GM19025 (cell line): ENCODE measurements around the gene HCRT.
"Not testable (repeated sequence)": the region's sequence is repeated elsewhere in the genome, so short reads cannot be mapped to it uniquely, and the experiment has no call there.

ENCODE experiments used
- ATAC-seq: cut with Tn5 transposase; IDR thresholded peaks from one replicate; pipeline ENCODE4 v1.9.1; 2021; ENCODE audit warnings: mild to moderate bottlenecking, low read depth, moderate library complexity; ENCODE audit not compliant: unreplicated experiment

The HCRT gene

GRCh38 chr17:42146911-42147607 is 38.2 kb downstream of the HCRT start:
- no peak for ATAC-seq

- ATAC-seq = not testable (repeated sequence)
These were observed 42.1 kb downstream of the HCRT start for GRCh38 chr17:42143138-42143537.

- ATAC-seq = no peak
These were observed 42.8 kb downstream of the HCRT start for GRCh38 chr17:42142371-42142896.

- ATAC-seq = no peak
These were observed 43.9 kb downstream of the HCRT start for GRCh38 chr17:42141382-42141781.

- ATAC-seq = not testable (repeated sequence)
These were observed 44.6 kb downstream of the HCRT start for GRCh38 chr17:42140690-42141089.

- no peak for ATAC-seq
These were observed 46.3 kb downstream of the HCRT start for GRCh38 chr17:42138749-42139492.

GRCh38 chr17:42136654-42137051 is 48.6 kb downstream of the HCRT start:
- ATAC-seq = no peak

- no peak for ATAC-seq
These were observed 49.3 kb downstream of the HCRT start for GRCh38 chr17:42135664-42136653.

GRCh38 chr17:42135151-42135550 is 50.1 kb downstream of the HCRT start:
- ATAC-seq = no peak
